Brain microvascular endothelial cell (primary cell): Measurements from ENCODE around the gene U2AF2.

Experiments used
- DNase-seq: peaks from one replicate; pipeline ENCODE4 v3.0.0-alpha.2; 2020
- H3K27ac ChIP-seq: fragments of 250-450 bp; sonication (Bioruptor Pico); 2 replicates; pipeline ENCODE4 v1.5.1; 2020; ENCODE audit warnings: mild to moderate bottlenecking, moderate library complexity
- H3K27me3 ChIP-seq: fragments of 250-450 bp; sonication (Bioruptor Pico); replicated peaks from 2 replicates; pipeline ENCODE4 v1.5.1; 2020; ENCODE audit warnings: mild to moderate bottlenecking
- H3K36me3 ChIP-seq: fragments of 250-450 bp; sonication (Bioruptor Pico); replicated peaks from 2 replicates; pipeline ENCODE4 v1.5.1; 2020; ENCODE audit warnings: mild to moderate bottlenecking
- H3K4me3 ChIP-seq: 2 replicates; pipeline ENCODE4 v1.5.1; 2011; ENCODE audit warnings: low read depth, mild to moderate bottlenecking, control low read depth, low read length, moderate library complexity
- CTCF ChIP-seq: IDR thresholded peaks from 2 replicates; pipeline ENCODE4 v1.5.1; 2011; ENCODE audit warnings: low read depth, mild to moderate bottlenecking, moderate library complexity, low read length, control low read depth, inconsistent platforms; ENCODE audit errors: missing control alignments
- in situ Hi-C: cut with HindIII; loops from 2 replicates; pipeline ENCODE4 v1.10.0; 2017; ENCODE audit warnings: low sequenced_read_pairs, low pct_ligation_motif_present

The U2AF2 gene

GRCh38 chr19:55655648-55656040, 809 bp downstream of the U2AF2 start:
- Histone ChIP-seq H3K36me3 (peaks cover 11% of the 10 kb centered on the region), H3K4me3 (peak overlapping the region; percentile 90), H3K27me3 (no peaks in the 10 kb centered on the region), H3K27ac (peak overlapping the region; percentile 98)
- TF ChIP-seq CTCF, result no peak
- no peak for DNase-seq
- in situ Hi-C loops, result no loop called here

- Histone ChIP-seq H3K27ac (no peak overlapping the region), H3K4me3 (peak overlapping the region; percentile 90), H3K27me3 (no peaks in the 10 kb centered on the region), H3K36me3 (peaks cover 20% of the 10 kb centered on the region)
- in situ Hi-C loops, result no loop called here
- DNase-seq, result no peak
- no peak for TF ChIP-seq CTCF
Measured at GRCh38 chr19:55656552-55656951, 1.7 kb downstream of the U2AF2 start.

DNA sequence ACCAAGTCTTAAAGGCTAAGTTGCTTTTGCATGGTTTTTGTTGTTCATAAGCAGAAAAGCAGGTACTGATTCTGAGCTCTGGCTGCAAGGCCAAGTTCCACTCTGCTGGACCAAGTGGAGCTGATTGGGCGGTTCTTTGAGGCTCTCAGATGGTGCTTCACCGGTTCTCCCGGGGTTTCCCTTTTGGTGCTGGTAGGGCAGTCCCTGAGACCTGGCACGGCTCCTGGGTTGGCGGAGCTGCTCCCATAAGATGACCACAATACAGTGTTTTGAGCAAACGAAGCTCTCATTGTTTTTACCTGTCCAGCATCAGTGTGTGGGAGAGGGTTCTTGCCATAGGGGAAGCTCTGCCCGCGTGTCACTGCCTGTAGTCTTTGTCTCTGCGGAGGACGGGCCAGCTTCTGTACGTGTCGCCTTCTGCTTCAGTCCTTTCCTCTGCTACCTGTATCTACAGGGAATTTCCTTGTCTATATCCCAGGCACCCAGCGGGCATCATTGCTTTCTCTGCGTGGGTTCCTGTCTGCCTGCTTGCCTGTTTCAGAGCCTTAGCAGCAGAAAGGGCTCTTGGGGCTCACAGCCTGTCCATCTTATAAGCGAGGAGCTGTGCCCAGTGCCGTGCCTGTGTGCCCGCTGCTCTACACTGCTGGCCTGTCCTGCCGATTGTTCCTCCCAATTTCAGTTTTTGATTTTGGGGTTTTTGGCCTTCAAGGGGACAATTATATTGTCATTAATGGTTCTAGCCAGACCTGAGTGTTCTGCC, 2.3 kb downstream of the U2AF2 start:
- Histone ChIP-seq H3K27me3 (no peaks in the 10 kb centered on the region), H3K4me3 (peak overlapping the region; percentile 90), H3K36me3 (peaks cover 26% of the 10 kb centered on the region), H3K27ac (no peak overlapping the region)
- no peak for DNase-seq
- in situ Hi-C loops, result no loop called here
- TF ChIP-seq CTCF, result no peak

DNA sequence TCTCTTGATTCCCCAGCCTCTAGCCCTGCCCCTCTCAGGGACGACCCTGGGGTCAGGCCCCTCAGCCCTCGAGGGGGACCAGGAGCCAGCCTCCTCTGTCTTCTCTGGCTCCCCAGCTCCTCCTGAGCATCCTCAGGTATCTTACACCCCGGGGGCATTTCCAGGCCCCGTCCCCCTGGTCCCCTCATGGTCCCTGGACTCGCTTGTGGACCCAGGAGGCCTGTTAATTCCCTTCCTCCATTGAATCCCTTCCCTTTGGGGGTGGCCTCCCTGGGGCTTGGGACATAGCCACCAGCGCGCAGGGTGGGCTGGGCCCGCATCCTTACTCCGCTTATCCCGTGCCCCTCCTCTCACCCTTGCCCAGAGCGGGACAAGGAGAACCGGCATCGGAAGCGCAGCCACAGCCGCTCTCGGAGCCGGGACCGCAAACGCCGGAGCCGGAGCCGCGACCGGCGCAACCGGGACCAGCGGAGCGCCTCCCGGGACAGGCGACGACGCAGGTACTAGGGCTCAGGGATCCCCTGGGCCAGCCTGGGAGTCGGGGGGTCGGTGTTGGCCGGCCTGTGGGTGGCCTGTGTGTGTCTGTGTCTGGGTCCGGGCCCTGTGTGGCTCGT, 4.1 kb downstream of the U2AF2 start:
- H3K36me3 ChIP-seq, result peaks cover 42% of the 10 kb centered on the region

DNA sequence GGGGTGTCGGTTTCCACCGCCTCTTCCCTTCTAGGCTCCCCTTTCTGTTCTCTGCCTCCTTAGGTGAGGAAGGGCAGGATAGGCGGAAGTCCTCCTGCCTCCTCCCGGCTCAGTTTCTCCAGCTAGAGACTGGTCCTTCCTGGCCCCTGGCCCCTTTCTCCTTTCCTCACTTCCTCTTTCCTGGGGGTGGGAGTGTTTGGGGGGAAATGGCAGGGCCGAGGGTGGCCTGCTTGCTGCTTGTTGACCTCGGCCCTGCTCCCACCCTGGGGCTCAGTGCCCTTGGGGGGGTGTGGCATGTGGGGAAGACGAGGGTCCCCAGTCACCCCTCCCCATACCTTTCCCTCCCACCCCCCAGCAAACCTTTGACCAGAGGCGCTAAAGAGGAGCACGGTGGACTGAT, 5.0 kb downstream of the U2AF2 start:
- Histone ChIP-seq H3K36me3 (peaks cover 51% of the 10 kb centered on the region), H3K27ac (no peak overlapping the region), H3K4me3 (no peak overlapping the region), H3K27me3 (no peaks in the 10 kb centered on the region)
- in situ Hi-C loops, result no loop called here
- no peak for DNase-seq
- no peak for TF ChIP-seq CTCF

More for the DNA sequence above, 4.1 kb downstream of the U2AF2 start:
- no peak overlapping the region for H3K4me3 ChIP-seq
- TF ChIP-seq CTCF, result no peak
- no peaks in the 10 kb centered on the region for H3K27me3 ChIP-seq
- in situ Hi-C loops, result no loop called here
- DNase-seq, result no peak
- H3K27ac ChIP-seq, result no peak overlapping the region
